Keratinocyte (primary cell): Measurements from ENCODE around the gene HAX1. TPM values are rescaled to one million over a fixed set of nuclear protein-coding genes. Genes with fewer than 3 reads are reported as not detected.

Experiments
- DNase-seq: peaks from one replicate; pipeline ENCODE4 v3.0.0-alpha.2; 2011; ENCODE audit warnings: low read depth, missing footprints, low spot score
- FAIRE-seq: peaks from 2 replicates; lab custom pipeline; 2011; peaks lifted over from hg19 to GRCh38; lab: Jason Lieb, UNC
- H2AFZ ChIP-seq: 2 replicates; pipeline ENCODE4 v1.6.0; 2012; ENCODE audit warnings: low read length, control low read depth, inconsistent platforms; ENCODE audit not compliant: control insufficient read depth
- H3K27ac ChIP-seq: 2 replicates; pipeline ENCODE4 v1.5.1; 2011; ENCODE audit warnings: low read length; ENCODE audit not compliant: control insufficient read depth, insufficient read depth
- H3K27me3 ChIP-seq: 3 replicates; pipeline ENCODE4 v1.6.0; 2011; ENCODE audit warnings: low read length; ENCODE audit not compliant: control insufficient read depth, insufficient read depth; ENCODE audit errors: extremely low read depth
- H3K36me3 ChIP-seq, 2 experiments: 2 replicates in 1 of 2; 3 replicates in 1 of 2; pipeline ENCODE4 v1.5.1; 2011; ENCODE audit warnings: low read length in 2 of 2, mild to moderate bottlenecking in 1 of 2; ENCODE audit not compliant: control insufficient read depth in 2 of 2, insufficient read depth in 2 of 2; ENCODE audit errors: extremely low read depth in 1 of 2
- H3K4me1 ChIP-seq: 3 replicates; pipeline ENCODE4 v1.5.1; 2011; ENCODE audit warnings: low read length; ENCODE audit not compliant: control insufficient read depth, insufficient read depth; ENCODE audit errors: extremely low read depth
- H3K4me2 ChIP-seq: 3 replicates; pipeline ENCODE4 v1.6.0; 2011; ENCODE audit warnings: low read depth, low read length; ENCODE audit not compliant: control insufficient read depth, insufficient read depth; ENCODE audit errors: extremely low read depth
- H3K4me3 ChIP-seq, 3 experiments: fragments of 200-600 bp in 1 of 3; sonication (generic) in 1 of 3; 2 replicates in 2 of 3; 3 replicates in 1 of 3; pipeline ENCODE4 v1.5.1; 2011 to 2016; ENCODE audit warnings: low read length in 3 of 3, mild to moderate bottlenecking in 3 of 3, control low read depth in 2 of 3, inconsistent platforms in 1 of 3, low read depth in 1 of 3, mixed read lengths in 1 of 3, mixed run types in 1 of 3, moderate library complexity in 1 of 3; ENCODE audit not compliant: control insufficient read depth in 2 of 3, insufficient read depth in 2 of 3; ENCODE audit errors: extremely low read depth in 1 of 3
- H3K79me2 ChIP-seq: 2 replicates; pipeline ENCODE4 v1.6.0; 2012; ENCODE audit warnings: low read length; ENCODE audit not compliant: control insufficient read depth, insufficient read depth
- H3K9ac ChIP-seq: 3 replicates; pipeline ENCODE4 v1.6.0; 2011; ENCODE audit warnings: low read length; ENCODE audit not compliant: control insufficient read depth, insufficient read depth; ENCODE audit errors: extremely low read depth
- H3K9me1 ChIP-seq: 3 replicates; pipeline ENCODE4 v1.6.0; 2011; ENCODE audit warnings: low read length; ENCODE audit not compliant: control insufficient read depth, insufficient read depth; ENCODE audit errors: extremely low read depth
- H3K9me3 ChIP-seq: 2 replicates; pipeline ENCODE4 v1.5.1; 2012; ENCODE audit warnings: low read depth, low read length; ENCODE audit not compliant: control insufficient read depth
- H4K20me1 ChIP-seq: 3 replicates; pipeline ENCODE4 v1.6.0; 2011; ENCODE audit warnings: low read length; ENCODE audit not compliant: control insufficient read depth, insufficient read depth; ENCODE audit errors: extremely low read depth
- EZH2 ChIP-seq: IDR thresholded peaks from one replicate; pipeline ENCODE4 v1.6.1; 2012; ENCODE audit warnings: inconsistent platforms, mild to moderate bottlenecking, low read length, moderate library complexity
- dilution Hi-C: fragments of 300-500 bp; cut with MboI; formaldehyde crosslinking; loops from one replicate; pipeline ENCODE4 v1.7.0; 2020; ENCODE audit warnings: low sequenced_read_pairs; ENCODE audit not compliant: extremely low pct_ligation_motif_present
- polyA plus RNA-seq, 5 experiments: library from polyadenylated mRNA; depleted of rRNA in 3 of 5; stranded (reverse) in 3 of 5; stranded (forward) in 1 of 5; unstranded in 1 of 5; fragments of >200 nt; gene quantifications; 1 replicate in 1 of 5; 2 replicates in 3 of 5; 3 replicates in 1 of 5; pipeline versions ENCODE4 v1.2.1 to v1.2.3, GENCODE V29; 2011 to 2012; ENCODE audit warnings: missing spikeins in 2 of 5, low read depth in 1 of 5, low replicate concordance in 1 of 5
- TF ChIP-seq, protein P1 (sequence below), 3 experiments: IDR thresholded peaks in 1 of 3; conservative IDR thresholded peaks in 1 of 3; optimal IDR thresholded peaks in 1 of 3; 2 replicates in 2 of 3; 3 replicates in 1 of 3; pipeline versions ENCODE3 to v1.5.1; 2011; ENCODE audit warnings: low read length in 3 of 3, mild to moderate bottlenecking in 3 of 3, moderate library complexity in 2 of 3, control low read depth in 1 of 3, inconsistent platforms in 1 of 3; ENCODE audit not compliant: insufficient read depth in 2 of 3; ENCODE audit errors: extremely low read depth in 1 of 3

The HAX1 gene
- polyA plus RNA-seq, 1 donor (not counting 4 experiments of a cell fraction or from before 2014, with no cell fraction given): 110 TPM

DNA sequence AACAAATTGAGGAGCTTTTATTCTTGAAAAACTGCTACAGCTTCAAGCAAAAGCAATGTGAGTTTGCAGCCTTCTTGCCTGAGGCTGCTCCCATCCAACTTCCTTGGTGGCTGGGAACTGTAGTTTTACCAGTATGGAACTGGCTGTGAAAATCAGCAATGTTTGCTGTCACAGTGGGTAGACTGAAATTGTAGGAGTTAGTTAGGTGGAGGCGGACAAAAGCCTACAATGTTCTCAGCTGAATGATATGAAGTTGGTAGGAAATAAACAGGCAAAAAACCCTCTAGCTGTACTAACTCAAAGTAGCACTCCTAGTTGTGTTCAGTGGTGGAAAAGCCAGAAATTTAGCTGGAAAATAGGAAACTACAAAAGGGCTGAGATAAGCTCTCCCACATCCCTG, 18.5 kb downstream of the HAX1 start:
- Histone ChIP-seq H3K9ac (no peak overlapping the region), H2AFZ (no peak overlapping the region), H3K27me3 (no peaks in the 10 kb centered on the region), H4K20me1 (no peaks in the 10 kb centered on the region), H3K4me2 (no peak overlapping the region), H3K4me3 (no peak overlapping the region), H3K4me1 (no peaks in the 10 kb centered on the region), H3K36me3 (no peaks in the 10 kb centered on the region), H3K27ac (no peak overlapping the region), H3K9me3 (no peaks in the 10 kb centered on the region), H3K79me2 (no peaks in the 10 kb centered on the region), H3K9me1 (no peaks in the 10 kb centered on the region)
- no peak for FAIRE-seq
- TF ChIP-seq, protein P1, sequence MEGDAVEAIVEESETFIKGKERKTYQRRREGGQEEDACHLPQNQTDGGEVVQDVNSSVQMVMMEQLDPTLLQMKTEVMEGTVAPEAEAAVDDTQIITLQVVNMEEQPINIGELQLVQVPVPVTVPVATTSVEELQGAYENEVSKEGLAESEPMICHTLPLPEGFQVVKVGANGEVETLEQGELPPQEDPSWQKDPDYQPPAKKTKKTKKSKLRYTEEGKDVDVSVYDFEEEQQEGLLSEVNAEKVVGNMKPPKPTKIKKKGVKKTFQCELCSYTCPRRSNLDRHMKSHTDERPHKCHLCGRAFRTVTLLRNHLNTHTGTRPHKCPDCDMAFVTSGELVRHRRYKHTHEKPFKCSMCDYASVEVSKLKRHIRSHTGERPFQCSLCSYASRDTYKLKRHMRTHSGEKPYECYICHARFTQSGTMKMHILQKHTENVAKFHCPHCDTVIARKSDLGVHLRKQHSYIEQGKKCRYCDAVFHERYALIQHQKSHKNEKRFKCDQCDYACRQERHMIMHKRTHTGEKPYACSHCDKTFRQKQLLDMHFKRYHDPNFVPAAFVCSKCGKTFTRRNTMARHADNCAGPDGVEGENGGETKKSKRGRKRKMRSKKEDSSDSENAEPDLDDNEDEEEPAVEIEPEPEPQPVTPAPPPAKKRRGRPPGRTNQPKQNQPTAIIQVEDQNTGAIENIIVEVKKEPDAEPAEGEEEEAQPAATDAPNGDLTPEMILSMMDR (optimal IDR thresholded peaks at IDR 0.05 in 1 of 3, IDR thresholded peaks at IDR 0.05 in 1 of 3, conservative IDR thresholded peaks at IDR 0.05 in 1 of 3; ENCODE audit: extremely low read depth in 1 of 3, insufficient read depth in 2 of 3, low read length in 3 of 3): no peak
- no peak for TF ChIP-seq EZH2
- dilution Hi-C loops: no loop called here
- DNase-seq: no peak

DNA sequence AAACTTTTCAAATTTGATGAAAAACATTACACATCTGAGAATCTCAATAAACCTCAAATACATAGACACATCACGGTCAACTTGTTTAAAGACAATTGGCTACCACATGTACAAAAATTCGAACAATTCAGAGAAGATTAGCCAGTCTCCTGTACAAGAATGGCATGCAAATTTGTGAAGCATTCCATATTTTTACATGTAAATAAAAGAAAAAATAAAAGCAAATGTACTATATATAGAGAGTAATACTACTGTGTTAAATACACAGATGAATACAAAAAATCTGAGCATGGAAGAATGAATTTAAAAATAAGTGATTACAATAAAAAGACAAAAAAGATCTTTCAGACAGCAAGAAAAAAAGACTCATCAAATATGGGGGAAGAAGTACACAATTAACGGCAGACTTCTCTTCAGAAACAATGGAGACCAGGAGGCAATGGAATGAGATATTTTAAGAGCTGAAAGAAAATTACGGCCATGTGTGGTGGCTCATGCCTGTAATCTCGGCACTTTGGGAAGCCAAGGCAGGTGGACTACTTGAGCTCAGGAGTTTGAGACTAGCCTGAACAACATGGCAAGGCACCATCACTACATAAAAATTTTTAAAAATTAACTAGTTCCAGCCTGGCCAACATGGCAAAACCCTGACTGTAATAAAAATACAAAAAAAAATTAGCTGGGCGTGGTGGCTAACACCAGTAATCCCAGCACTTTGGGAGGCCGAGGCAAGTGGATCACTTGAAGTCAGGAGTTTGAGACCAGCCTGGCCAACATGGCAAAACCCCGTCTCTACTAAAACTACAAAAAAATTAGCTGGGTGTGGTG, 23.2 kb downstream of the HAX1 start:
- H4K20me1 ChIP-seq: no peaks in the 10 kb centered on the region
- H3K4me1 ChIP-seq: no peaks in the 10 kb centered on the region
- FAIRE-seq: no peak

More for the DNA sequence above, 23.2 kb downstream of the HAX1 start:
- TF ChIP-seq, protein P1 (optimal IDR thresholded peaks at IDR 0.05 in 1 of 3, IDR thresholded peaks at IDR 0.05 in 1 of 3, conservative IDR thresholded peaks at IDR 0.05 in 1 of 3; ENCODE audit: extremely low read depth in 1 of 3, insufficient read depth in 2 of 3, low read length in 3 of 3): no peak
- no peak for TF ChIP-seq EZH2
- DNase-seq: no peak
- no peak overlapping the region for H3K27ac ChIP-seq
- no peak overlapping the region for H3K4me3 ChIP-seq
- H3K9ac ChIP-seq: no peak overlapping the region
- no peaks in the 10 kb centered on the region for H3K9me1 ChIP-seq
- no peaks in the 10 kb centered on the region for H3K27me3 ChIP-seq
- H2AFZ ChIP-seq: no peak overlapping the region
- H3K4me2 ChIP-seq: no peak overlapping the region
- no peaks in the 10 kb centered on the region for H3K79me2 ChIP-seq
- dilution Hi-C loops: no loop called here
- H3K9me3 ChIP-seq: no peaks in the 10 kb centered on the region
- H3K36me3 ChIP-seq: no peaks in the 10 kb centered on the region
